HG02642 (cell line): ENCODE results near the gene SFXN2.

Experiments used
- ATAC-seq: cut with Tn5 transposase; IDR thresholded peaks from one replicate; pipeline ENCODE4 v1.9.1; 2021; ENCODE audit warnings: mild to moderate bottlenecking; ENCODE audit not compliant: unreplicated experiment, poor library complexity

The SFXN2 gene

GRCh38 chr10:102773320-102773719 is 58.9 kb downstream of the SFXN2 start:
- no peak for ATAC-seq

GRCh38 chr10:102773986-102774385 is 59.5 kb downstream of the SFXN2 start:
- ATAC-seq: no peak

- no peak for ATAC-seq
Measured at GRCh38 chr10:102775201-102775934, 60.9 kb downstream of the SFXN2 start.

GRCh38 chr10:102775935-102776669 is 61.7 kb downstream of the SFXN2 start:
- ATAC-seq: no peak

GRCh38 chr10:102776779-102777456 is 62.5 kb downstream of the SFXN2 start:
- ATAC-seq: no peak

GRCh38 chr10:102777711-102778453 is 63.4 kb downstream of the SFXN2 start:
- no peak for ATAC-seq

GRCh38 chr10:102778781-102779180 is 64.3 kb downstream of the SFXN2 start:
- ATAC-seq: no peak

GRCh38 chr10:102779680-102780526 is 65.5 kb downstream of the SFXN2 start:
- ATAC-seq: no peak

- no peak for ATAC-seq
Measured at GRCh38 chr10:102780527-102780808, 66.0 kb downstream of the SFXN2 start.

GRCh38 chr10:102781090-102781920 is 66.9 kb downstream of the SFXN2 start:
- no peak for ATAC-seq

GRCh38 chr10:102781921-102782557 is 67.6 kb downstream of the SFXN2 start:
- no peak for ATAC-seq

- ATAC-seq: no peak
Measured at GRCh38 chr10:102782673-102783551, 68.5 kb downstream of the SFXN2 start.

- ATAC-seq: no peak
Measured at GRCh38 chr10:102783568-102783967, 69.1 kb downstream of the SFXN2 start.

GRCh38 chr10:102785818-102786217 is 71.4 kb downstream of the SFXN2 start:
- no peak for ATAC-seq

- ATAC-seq: no peak
Measured at GRCh38 chr10:102791754-102792395, 77.4 kb downstream of the SFXN2 start.
